NCI-H748 (cell line): ENCODE data around the gene ADAMTS15.

Experiments
- DNase-seq: peaks from one replicate; lab custom pipeline; 2025; ENCODE audit not compliant: unreplicated experiment; lab: John Stamatoyannopoulos, UW

ADAMTS15 gene

DNA sequence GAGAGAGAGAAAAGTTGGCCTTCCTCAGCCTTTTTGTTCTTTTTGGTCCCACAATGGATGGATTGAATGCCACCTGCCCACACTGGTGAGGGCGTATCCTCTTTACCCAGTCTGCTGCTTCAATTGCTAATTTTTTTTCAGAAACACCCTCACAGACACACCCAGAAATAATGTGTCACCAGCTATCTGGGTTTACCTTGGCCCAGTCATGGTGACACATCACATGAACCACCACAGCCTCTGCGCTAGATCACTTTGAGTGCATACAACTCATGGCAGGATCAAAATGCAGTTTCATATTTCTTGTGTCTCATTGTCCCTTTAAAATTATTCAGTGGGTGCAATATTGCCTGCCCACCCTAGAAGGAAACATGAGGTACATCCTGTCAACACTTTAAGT, 63.3 kb downstream of the ADAMTS15 start:
- DNase-seq, result no peak

DNA sequence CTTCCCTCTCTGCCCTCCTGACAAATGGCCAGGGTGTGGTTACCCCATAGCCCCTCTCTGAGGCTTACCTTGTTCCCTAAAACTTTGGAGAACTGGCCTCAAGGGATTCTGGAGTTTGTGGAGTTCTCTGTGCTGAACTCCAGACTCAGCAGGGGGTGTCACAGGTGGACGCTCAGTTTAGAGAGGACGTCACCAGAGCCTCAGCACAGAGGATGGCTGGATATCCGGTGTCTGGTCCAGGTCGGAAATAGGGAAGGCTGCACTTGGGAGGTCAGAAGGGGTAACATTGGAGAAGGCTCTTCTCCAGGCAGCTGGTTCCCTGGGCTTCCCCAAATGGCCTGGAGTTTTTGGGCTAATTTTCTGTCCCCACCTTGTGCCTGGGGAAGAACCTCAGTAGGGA, 64.2 kb downstream of the ADAMTS15 start:
- DNase-seq, result no peak

DNA sequence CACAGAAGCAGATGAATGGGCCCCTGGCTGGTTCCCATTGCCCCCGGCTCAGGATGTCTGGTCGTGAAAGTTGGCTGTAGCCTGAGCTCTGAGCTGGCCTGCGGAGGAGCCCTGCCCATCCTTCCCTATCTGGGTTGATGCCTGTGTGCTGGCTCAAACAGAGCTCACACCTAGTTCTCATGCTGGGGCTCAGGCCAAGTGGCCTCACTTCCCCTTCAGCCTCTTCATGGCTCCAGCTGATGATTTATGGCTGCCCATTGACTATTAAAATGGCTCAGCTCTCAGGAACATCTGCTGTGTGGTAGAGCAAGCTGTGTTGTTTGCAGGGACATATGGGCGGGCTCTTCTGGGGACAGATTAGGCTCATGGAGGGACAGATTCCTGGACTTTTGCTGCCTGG, 64.7 kb downstream of the ADAMTS15 start:
- DNase-seq, result peak; percentile 29

DNA sequence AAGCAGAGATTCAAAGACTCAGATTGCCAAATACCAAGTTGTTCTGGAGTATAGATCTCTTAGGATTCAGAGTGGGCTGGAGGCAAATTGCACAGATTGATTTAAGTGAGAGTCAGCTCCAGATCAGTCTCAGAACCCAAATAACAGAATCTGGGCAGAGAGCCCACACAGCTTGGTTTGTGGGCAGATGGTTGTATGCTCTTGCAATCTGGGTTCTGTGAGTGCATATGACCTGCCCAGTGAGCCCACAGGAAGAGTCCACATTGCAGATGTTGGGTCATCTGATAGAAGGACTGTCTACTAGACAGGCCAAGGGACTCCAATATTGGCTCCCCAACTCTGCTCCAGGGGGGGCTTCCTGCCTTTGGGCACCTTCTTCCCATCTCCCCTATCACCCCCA, 65.9 kb downstream of the ADAMTS15 start:
- DNase-seq, result no peak

DNA sequence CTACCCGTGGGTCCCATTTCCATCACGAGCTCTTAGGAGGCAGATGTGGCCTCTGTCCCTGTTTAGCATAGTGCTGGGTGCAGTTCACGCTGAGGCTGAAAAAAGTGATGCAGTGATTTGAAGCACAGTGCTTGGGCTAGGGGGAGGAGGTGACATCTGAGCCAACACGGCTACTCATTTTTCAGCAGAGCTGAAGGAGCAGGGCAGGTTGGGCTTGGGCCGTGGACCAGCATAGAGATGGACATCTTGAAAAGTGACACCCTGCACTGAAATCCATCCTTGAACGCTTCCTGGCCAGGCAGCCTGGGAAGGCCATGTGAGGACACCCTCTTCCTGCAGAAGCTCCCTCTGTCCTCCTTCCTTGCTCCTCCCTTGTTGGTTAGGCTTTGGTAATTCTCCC, 66.4 kb downstream of the ADAMTS15 start:
- DNase-seq, result no peak

DNA sequence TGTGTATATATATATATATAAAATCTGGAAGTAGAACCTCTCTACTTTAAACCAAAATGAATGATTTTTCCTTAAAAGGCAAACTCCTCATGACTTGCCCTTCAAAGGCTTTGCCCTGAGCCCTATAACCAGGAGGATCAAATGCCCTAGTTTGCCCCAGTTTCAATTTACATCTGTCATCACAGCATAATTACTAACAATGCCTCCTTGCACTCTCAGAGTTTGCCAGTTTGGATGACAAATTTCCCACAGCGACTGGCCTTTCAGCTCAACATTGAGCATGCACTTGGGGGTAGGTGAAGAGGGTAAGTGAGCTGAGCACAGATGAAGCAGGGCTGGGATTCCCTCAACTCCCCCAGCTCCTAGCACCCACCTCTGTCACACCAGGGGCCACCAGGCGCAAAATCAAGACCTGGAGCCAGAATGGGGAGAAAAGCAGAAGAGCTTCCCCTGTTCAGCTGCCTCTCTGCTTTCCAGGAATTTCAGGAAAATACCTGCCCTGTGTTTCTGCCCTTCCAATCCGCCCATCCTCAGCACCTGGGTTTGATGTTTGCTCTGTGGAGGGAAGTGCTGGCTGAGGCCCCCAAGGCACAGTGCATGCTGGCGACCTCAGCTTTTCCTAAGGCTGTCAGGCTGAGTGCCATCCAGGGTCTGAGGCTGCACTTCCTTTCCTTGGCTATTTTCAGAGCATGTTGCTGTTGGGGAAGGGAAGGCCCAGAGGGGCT, 67.5 kb downstream of the ADAMTS15 start:
- DNase-seq, result no peak

DNA sequence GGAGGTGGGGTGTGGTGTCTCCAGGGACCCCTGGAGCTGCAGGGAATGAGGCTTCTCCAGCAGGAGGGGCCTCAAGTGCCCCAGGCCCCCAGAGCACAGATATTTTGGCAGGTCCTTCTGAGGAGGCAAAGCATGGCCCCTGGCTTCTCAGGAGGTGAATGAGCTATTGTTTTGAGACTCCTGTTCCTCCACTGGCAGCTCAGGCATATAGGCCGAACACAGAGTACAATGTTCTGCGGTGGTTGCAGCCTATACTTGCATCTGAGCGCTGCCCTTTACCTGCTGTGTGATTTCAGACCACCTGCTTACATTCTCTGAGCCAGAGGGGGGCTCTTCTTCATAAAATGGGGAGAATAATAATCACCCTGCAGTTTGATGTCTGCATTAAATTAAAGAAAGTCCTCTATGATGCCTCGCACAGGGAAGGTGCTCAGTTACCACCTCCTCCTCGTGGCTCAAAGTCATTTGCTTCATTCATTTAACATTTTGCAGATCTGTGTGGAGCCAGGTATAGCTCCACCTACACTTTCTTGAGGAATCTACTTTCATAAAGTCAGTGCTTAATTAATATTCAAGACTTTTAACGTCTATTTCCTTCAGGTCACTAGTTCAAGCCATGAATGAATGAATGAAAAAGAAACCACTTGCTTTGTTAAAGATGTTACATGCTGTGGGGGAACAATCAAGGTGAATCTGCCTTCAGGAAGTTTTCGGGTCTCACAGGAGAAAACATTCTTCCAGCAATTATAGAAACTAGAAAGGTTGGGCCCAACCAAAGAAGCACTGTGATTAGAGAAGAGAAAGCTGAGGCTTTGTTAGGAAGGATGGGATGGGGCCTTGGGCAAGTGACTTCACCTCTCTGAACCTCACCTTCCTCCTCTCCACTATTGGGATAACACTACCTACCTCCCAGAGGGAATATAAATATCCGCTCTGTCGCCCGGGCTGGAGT, 68.4 kb downstream of the ADAMTS15 start:
- no peak for DNase-seq

DNA sequence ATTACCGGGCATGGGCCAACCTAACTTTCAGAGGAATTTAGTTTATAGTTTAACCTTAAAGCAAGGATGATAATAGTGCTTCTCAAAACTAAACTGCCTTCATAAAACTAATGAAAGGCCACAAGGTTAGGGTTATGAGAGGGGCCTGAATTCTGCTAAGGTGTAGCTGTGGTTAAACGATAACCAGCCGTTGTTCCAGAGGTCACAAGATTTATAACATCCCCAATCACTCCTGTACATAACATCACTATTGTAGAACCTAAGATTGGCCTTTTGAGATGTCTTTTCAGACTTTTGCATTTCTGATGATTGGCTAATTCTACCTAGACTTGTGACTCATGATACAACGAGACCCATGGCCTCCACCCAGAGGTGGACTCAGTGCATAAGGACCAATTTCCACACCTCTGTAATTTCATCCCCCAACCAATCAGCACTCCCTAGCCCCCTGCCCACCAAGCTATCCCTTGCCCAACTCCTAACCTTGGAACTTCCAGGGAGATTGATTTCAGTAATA, 69.8 kb downstream of the ADAMTS15 start:
- no peak for DNase-seq

DNA sequence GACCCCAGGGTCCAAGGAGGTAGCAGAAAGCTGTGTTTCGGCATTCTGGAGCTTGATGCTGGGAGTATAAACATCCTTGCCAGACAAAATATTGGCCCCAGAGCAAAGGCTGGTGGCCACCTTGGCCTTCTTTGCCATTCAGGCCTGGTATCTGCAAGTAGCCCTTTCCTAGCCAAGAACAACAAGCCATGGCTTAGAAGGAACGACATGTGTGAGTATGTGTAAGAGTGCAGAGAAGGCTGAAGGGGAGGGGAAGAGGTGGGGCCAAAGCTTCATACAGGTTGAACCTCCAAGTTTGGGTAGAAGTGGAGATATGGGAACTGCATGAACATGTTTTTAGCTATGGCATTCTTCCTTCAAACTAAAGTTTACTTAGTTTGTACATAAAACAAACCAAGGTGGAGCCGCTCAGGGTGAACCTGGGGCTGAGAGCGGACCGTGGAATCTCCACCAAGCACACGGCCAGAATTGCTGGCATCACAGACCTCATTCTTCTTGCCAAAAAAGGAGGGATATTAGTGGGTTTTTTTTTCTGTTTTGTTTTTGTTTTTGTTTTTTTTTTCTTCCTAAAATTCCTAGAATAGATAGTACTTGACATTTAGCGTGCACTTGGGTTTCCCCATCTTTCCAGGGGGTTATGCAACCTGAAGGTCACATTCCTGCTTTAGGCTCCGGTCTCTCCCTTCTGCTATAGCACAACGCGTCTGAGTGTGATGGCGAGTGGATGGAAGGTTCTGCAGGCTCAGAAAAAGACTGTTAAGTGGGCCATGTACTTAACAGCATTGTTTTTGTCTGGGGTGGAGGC, 70.9 kb downstream of the ADAMTS15 start:
- DNase-seq, result no peak

DNA sequence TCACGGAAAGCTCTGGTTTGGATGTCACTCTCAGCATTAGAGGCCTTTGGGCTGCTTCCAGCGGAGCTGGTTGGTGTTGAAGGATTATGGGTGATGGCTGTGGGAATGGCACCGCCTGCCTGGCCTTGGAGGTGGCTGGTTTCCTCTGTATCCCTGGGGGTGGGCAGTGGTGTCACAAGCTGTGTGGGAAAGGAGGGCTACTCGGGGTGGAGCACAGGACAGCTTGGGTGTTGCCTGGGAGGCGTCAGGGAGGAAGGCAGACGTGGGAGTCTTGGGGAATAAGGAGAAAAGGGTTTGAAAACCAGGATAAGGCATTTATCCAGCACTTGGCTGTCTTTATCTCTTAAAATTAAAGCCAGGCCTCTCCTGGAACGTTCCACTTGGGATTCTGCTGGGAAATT, 71.8 kb downstream of the ADAMTS15 start:
- no peak for DNase-seq

DNA sequence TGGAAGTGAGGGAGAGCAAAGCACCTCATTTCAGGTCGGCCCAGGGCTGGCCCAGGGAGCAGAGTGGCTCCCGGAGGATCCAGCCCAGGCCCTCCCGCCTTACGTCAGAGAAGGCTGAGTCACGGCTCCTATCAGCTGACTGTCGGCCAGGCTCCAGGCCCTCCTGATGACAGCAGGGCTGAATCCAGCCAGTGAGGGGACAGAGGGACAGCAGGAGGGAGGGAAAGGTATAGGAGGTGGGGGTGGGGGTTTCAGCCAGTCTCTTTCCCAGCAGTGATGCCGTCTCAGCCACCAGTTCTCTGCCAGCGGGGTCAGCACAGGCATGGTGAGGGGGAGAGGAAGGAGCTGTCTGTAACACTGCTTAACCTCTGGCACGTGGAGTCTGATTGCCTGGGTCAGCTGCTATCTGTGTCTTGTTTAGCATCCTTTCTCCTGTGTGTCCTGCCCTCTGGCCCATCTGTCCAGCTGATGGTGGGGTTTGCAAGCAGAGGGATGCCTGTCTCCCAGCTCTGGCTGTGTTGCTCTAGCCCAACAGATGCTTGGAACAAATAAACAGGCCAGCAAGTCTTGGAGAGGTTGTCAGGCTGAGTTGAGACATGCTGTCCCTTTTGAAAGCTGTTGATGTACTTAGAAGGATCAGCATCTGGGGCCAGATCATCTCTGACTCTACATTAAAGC, 74.0 kb downstream of the ADAMTS15 start:
- no peak for DNase-seq

DNA sequence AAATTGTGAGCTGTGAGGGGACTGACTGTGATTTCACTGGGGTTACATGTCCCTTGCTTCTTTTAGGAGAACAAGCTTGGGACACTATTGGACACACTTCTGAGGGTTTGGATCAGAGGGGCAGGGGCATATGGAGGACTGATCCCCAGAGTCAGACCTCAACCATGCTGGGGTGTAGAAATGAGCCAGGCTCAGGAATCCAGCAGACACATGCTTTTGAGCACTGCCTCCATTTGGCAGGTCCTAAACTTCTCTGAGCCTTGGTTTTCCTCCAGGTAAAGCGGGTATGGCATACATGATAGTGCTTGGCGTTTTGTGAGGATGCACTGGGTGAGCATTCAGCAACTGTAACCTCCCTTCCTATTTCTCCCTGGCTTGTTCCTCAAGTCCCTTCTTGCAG, 74.7 kb downstream of the ADAMTS15 start:
- DNase-seq, result no peak

DNA sequence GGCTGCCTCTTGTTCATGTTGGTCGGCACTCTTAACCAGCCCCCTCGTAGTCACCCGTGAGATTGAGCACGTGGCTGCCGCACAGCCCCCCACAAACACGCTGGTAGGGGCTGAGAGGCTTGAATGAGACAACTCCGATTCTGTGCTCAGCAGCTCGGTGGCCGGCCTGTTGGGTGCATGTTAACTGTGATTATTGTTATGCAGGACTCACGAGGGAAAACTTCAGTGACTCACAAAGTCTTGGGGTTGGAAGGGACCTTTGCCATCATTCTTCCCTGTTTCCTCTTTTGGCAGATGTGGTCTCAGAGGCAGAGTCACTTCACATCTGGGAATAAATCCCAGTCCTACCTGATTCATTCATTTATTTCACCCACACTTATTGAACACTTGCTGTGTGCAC, 75.2 kb downstream of the ADAMTS15 start:
- DNase-seq, result no peak

DNA sequence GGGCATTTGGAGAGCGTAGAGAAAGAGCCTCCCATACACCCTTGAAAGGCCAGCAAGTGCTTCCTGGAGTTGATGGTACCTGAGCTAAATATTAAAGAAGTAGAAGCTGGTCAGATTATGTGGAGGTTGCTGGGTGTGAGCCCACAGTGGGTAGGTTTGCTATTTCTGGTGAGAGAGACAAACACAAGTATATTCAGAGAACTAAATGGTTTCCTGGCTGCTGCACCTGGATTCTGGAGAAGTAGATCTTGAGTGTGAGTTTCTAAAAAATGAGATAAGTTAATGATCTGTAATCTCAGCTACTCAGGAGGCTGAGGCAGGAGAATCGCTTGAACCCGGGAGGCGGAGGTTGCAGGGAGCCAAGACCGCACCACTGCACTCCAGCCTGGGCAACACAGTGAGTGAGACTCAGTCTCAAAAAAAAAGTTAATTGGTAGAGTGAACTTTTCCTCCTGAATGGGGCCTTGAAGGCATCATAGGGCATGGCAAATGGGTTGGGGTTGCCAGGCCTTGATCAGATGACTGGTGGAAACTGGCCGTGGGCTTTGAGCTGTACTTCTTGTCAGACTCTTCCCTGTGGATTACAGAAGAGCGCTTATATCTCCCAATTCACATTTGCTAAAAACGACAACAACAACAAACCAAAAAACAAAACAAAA, 75.8 kb downstream of the ADAMTS15 start:
- DNase-seq, result no peak

DNA sequence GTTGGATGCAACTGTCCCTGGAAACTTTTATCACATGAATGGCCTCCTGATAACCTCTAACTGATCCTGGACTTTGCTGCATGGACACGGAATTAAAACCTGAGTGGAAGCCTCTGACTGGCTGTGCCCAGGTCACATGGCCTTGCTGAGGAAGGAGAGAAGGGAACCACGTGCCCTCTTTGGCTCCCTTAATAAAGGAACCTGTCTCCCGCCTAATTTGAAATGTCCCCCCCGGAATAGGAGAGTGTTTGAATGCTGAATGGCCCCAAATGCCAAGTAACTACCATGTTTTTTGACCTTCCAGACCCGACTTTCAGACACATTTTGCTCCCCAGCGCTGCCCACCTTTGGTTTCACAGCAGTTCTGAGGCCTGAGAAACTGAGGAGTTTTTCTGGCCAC, 76.9 kb downstream of the ADAMTS15 start:
- DNase-seq, result no peak
